ENCODE data around the gene NBEAL2.

The NBEAL2 gene

DNA sequence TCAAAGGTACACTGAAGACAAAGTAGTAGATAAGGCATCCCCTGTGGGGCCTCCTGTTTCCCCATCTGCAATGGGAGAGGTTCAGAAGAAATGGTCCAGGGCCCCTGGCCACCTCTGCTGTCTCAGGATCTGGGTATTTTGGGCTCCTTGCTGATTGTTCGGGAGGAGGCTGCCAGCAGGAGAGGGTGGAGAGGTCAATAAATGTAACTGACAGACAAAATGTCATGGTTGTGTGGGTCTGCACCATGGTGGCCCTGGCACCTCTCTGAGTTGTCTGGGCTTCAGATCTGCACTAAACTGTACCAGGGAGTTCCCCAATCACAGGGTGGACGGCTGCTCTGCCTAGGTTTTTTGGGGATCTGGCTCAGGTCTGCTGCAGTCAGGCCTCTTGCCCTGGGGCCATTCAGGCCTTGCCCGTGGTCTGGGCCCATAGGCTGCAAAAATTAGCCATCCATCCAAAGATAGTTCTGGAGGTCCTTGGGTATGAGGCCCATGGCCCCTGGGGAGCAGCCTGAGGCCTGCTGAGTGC is 7.4 kb downstream of the NBEAL2 start:
- DNase-seq: no peak

DNA sequence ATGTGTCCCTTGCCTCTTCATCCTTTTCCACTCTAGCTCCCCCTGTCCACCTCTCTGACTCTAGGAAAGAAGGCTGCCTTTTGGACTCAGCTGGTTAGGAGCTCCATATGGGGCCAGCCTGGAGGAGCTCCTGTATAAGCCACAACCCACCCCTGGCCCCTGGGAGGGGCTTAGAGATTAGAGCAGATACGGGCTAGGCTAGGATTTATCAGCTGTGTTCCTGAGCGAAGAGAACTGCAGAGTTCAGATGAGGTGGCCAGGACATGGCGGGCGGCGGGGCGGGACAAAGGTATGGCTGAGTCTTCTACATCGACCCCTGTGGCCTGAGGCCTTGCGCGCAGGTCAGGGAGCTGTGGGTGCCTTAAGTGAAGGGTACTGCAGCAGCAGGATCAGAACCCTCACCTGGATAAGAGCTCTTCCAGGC is 7.9 kb downstream of the NBEAL2 start:
- no peak for DNase-seq

DNA sequence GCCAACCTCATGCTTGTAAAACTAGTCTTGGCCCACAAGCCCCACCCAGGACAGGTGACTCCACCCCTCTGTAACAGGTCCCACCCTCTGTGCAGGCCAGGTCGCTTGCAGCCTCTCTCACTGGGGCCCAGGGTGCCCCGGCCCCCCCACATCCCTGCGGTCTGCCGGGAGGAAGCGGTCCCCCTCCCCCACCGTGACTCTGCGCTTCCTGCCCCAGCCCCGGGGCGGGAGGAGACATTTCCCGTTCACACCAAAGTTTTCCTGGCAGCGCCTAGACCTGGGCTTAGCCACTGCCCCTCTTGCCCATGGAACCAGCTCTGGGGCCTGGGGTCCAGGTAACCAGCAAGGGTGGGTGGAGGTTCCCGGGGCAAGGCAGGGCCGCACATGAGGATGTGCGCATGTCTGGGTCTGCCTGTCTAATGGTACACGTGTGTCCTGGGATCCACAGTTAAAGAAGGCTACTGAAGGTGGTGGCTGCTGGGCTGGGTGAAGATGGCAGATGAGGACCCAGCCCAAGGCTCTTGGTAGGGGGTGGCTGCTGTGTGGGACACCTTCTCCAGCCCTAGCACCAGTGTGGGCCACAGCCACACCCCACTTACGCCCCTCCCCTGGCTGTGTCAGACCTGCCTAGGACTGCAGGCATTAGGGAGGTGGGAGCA is 8.4 kb downstream of the NBEAL2 start:
- DNase-seq: no peak

DNA sequence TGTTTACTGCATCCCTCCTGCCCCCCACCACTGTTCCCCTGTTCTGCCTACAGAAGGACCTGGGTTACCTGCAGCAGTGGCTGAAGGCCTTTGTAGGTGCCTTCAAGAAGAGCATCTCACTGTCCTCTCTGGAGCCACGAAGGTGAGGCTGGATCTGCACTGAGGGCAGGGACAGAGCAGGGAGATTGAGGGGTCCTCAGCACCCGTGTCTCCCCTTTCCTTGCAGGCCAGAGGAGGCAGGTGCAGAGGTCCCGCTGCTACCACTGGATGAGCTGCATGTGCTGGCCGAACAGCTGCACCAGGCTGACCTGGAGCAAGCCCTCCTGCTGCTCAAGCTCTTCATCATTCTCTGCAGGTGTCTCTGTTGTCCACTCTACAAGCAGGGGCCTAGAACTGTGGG is 9.2 kb downstream of the NBEAL2 start:
- no peak for DNase-seq

DNA sequence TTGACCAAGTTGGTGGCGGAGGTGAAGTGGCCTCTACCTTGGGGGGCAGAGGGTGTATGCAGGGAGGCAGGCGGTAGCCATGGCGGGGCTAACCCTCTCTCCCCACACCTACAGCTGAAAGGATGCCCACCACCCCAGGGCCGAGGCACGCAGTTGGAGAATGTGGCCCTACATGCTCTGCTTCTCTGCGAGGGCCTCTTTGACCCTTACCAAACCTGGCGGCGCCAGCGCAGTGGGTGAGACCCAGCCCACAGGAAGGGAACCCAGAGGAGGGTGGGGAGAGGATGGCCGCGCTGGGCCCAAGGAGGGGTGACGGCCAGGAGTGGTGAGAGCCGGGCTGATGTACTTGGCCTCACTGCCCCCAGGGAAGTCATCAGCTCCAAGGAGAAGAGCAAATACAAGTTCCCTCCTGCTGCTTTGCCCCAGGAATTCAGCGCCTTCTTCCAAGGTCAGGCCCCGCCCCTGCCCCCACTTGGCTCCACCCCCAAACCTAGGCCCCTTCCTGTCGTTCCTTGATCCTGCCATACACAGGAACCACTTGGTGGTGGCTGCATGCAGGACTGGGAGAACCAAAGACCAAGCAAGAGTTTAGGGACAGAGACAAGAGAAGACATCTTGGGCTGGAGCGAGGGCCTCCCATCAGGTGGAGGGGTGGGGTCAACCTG is 9.8 kb downstream of the NBEAL2 start:
- no peak for DNase-seq

DNA sequence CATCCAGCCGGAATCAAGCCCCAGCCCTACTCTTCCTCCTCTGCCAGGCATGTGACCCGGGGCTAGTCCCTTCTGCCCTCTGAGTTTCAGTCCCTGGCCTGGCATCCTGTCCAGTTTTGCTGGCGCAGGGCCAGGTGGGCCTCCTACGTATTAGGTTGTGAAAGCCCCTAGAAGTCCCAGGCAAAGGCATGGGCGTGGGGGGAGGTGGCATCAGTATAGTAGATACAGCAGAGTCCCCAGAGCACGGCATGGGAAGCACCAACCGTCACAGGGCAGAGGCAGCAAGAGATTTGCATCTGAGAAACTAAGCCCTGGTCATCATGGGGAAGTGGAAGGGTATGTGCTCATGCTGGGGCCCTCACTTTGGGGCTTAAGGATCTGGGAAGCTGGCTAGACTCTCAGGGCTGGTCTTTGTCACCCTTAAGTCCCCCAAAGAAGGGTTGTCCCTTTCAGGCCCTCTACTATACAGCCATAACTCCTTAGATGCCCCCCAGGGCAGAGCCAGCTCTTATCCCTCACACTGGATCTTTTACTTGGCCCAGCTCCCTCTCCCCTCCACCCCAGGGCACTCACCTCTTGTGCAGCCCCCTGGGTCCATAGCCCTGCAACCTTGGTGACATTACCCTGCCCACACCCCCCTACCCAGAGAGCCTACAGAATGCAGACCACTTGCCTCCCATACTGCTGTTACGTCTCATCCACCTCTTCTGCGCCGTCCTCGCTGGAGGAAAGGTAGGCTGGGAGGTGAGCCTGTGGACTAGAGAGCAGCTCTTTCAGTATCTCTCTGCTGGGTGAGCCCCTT is 11.3 kb downstream of the NBEAL2 start:
- no peak for DNase-seq

DNA sequence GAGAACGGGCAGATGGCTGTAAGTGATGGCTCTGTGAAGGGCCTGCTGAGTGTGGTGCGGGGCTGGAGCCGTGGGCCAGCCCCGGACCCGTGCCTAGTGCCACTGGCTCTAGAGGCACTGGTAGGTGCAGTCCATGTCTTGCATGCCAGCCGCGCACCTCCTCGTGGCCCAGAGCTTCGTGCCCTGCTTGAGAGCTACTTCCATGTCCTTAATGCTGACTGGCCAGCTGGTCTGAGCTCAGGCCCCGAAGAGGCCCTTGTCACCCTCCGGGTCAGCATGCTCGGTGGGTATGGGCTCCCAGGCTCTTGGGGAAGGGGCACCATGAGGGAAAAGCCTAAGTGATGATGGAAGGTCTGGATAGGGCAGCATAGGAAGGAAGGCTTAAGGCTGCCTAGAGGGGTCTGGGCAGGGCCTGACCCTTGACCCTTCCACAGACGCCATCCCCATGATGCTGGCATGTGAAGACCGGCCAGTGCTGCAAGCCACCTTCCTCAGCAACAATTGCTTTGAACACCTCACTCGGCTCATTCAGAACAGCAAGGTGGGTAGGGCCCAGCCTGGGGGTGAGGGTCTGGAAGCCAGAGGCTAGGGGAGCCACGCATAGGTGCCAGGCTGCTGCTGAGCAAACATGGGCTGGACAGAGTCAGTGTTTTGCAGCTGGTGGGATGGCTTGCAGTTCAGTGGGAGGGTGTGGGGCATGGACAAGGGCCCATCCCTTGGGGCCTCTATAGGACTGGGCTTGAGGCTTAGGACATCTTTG is 12.1 kb downstream of the NBEAL2 start:
- DNase-seq: no peak

DNA sequence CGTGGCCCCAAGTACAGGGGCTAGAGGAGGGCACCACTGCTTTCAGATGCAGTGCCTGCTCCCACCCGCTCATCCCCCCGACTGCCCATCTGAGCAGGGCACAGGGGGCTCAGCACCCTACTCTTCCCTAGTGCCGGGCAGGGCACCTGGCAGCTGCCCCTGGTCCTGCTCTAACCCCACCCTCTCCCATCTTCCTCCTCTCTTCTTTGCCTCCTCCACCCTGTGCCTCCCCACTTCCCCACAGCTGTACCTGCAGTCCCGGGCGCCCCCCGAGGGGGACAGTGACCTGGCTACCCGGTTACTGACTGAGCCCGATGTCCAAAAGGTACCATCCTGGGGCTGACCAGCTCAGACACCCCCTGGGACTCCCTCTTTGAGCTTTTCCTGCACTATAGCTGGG is 12.8 kb downstream of the NBEAL2 start:
- DNase-seq: no peak

DNA sequence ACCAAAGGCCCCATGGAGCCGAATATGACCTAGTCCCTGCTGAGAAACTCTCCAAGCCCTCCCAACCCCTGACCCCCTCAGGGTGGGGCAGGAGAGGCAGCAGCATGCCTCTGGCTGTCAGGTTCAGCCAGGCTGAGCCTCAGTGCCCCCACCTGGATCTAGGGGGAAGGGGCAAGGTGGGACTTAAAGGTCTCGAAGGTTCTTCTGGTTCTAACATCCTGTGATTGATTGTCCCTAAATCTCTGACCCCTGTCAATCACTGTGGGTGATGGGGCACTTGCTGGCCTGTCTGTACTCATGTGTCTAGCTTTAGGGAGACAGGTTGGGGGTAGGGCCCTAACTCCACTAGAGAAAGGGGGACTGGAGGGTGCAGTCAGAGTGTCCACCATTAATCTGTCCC is 13.8 kb downstream of the NBEAL2 start:
- DNase-seq: no peak

DNA sequence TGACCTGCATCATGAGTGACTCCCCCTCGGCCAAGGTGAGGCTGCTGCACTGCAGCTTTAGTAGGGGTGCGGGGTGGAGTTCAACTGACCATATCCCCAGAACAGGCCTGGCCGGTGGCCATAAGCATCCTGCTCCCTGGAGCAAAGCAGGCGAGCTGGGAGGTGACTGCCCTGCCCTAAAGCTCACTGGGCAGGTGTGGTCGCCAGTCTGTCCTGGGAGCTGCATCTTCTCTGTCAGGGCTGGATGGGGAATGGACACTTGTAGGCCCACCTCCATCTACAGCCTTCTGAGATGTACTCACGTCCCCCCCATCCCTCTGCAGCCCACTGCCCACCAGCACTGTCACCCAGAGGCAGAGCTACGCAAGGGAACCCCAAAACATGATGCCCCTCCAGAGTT is 14.5 kb downstream of the NBEAL2 start:
- no peak for DNase-seq

DNA sequence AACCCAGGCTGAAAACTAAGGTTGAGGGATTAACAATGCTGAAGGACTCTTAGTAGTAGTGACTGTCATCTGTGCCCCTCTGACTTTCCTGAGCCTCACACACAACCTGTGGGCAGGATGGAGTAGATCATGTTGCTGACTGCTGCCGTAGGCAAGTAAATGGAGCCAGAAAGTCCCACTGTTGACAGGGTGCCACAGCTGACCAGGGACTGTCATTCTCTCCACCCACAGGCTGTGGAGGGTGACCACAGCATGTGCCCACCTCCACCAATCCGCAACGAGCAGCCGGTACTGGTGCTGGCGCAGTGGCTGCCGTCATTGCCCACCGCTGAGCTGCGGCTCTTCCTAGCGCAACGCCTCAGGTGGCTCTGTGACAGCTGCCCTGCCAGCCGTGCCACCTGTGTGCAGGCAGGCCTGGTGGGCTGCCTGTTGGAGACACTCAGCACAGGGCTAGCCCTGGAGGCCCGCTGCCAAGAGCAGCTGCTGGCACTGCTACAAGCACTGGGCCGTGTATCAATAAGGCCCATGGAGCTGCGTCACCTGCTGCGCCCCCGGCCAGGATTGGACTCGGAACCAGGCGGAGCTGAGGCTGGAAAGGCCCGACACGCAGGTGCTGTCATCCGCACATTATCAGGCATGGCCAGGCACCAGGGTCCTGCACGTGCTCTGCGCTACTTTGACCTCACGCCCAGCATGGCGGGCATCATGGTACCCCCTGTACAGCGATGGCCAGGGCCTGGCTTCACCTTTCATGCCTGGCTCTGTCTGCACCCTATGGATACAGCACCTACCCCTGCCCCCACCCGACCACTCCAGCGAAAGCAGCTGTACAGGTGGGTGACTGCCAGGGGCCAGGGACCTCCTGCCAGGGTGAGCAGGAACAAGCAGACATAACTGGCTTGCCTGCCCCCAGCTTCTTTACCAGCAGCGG is 15.6 kb downstream of the NBEAL2 start:
- DNase-seq: no peak

DNA sequence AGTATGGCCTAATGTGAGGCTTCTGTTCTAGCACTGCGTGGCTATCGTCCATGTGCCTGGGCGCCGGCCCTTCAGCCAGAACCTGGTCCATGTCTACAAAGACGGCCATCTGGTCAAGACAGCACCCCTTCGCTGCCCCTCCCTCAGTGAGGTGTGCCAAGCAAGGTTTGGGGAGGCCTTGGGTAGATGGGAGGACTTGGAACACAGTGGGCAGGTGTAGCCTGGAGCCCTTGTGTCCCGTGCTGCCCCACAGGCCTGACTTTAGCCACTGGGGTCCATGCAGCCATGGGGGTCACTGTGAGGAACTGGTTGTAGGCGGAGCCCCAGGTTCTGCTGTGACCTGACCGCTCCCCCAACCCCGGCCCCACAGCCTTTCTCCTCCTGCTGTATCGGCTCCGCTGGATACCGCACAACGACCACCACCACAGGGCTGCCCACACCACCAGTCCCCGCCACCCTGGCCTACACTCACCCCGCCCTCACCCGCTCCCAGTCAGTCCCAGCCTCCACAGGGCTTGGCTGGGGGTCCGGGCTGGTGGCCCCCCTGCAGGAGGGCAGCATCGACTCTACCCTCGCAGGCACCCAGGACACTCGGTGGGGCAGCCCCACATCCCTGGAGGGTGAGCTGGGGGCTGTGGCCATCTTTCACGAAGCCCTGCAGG is 16.6 kb downstream of the NBEAL2 start:
- DNase-seq: no peak

DNA sequence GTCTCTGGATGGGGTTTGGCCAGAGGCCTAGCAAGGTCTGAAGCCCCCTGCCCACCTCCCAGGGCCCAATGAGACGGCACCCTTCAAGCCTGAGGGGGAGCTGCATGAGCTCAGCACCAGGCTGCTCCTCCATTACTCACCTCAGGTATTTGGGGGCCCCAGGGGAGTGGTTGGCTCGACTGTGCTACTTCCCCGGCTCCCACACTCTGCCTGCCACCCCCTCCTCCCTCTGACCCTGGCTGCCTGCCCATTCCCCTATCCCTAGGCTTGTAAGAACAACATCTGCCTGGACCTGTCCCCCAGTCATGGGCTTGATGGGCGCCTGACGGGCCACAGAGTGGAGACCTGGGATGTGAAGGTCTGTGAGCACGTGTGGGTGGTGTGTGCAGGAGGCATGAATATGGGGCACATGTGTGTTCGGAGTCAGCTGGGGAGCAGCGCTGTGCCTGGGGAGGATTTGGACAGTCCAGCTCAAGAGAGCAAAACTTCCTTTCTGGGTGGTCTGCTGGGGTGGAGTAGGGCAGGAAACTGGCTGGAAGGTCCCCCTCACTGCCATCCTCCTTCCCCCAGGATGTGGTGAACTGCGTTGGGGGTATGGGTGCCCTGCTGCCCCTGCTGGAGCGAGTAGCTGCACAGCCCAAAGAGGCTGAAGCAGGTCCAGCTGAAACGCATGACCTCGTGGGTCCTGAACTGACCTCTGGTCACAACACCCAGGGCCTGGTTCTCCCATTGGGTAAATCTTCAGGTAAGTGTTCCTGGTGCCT is 17.4 kb downstream of the NBEAL2 start:
- no peak for DNase-seq

DNA sequence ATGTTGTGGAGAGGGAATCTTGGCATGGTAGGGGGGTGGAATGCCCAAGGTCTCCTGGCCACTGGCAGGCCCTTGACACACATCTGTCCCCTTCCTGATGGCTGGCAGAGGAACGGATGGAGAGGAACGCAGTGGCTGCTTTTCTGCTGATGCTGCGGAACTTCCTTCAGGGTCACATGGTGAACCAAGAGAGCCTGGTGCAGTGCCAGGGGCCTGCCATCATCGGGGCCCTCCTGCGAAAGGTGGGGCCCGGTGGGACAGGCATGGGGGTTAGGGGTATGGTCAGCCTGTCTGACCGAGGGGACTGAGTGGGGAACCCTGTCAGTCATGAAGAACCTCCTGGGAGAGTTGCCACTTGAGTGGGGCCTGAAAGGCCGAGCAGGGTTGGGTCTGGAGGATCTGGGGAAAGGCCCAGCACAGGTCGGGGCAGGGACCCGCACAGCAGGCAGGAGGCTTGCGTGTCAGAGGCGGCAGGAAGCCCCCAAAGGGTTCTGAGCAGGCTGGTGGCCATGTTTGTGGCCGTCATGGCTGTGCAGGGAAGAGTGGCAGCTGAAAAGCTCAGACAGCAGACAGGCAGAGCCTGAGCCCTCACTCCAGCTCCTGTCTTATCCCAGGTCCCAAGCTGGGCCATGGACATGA is 18.1 kb downstream of the NBEAL2 start:
- no peak for DNase-seq

DNA sequence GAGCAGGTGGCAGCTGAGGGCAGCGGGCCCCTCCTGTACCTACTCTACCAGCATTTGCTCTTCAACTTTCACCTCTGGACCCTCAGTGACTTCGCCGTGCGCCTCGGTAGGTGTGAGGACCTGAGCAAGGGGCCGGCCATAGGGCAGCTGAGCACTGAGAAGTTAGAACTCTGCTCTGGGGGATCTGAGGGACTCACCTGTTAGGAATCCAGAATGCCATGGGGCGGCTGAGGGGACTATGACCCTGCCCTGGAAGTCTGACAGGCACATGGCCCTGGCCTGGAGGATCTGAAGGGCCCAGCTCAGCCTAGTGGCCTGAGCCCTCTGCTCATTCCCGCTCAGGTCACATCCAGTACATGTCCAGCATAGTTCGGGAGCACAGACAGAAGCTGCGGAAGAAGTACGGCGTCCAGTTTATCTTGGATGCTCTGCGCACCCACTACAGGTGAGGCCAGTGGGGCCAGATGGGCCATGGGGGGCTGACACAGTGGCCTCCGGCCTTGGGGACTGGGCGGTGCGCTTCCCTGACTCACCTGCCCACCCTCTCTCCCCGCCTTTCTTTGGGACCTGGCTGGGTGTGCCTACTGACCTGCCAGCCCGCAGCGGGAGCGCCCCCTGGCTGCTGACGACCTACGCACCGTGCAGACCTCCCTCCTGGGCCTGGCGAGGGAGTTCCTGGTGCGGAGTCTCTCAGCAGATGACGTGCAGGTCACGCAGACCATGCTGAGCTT is 18.8 kb downstream of the NBEAL2 start:
- DNase-seq: no peak

DNA sequence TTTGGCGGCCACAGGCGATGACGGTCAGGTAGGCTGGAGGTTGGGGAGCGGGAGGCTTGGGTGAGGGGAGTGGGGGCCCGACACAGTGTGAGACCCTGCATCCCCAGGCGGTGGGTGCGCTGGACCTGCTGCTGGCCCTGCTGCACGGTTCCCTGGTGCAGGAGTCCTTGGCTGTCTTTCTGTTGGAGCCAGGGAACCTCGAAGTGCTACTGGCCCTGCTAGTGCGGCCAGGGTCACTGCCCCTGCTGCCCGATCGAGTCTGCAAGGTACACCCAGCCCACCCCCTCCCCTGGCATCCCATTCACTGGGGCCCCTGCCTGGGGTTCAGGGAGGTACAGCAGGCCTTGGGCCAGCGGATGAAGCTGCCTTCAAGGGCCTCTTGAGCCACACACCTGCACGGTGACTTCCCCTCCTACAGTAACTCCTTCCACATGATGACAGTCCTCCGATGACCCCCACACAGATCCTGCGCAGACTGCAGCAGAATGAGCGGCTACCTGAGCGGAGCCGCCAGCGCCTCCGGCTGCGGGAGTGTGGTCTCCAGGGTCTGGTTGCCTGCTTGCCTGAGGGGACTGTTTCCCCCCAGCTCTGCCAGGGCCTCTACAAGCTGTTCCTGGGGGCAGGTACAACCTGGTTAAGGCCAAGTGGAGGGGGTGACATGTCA is 19.5 kb downstream of the NBEAL2 start:
- DNase-seq: no peak

DNA sequence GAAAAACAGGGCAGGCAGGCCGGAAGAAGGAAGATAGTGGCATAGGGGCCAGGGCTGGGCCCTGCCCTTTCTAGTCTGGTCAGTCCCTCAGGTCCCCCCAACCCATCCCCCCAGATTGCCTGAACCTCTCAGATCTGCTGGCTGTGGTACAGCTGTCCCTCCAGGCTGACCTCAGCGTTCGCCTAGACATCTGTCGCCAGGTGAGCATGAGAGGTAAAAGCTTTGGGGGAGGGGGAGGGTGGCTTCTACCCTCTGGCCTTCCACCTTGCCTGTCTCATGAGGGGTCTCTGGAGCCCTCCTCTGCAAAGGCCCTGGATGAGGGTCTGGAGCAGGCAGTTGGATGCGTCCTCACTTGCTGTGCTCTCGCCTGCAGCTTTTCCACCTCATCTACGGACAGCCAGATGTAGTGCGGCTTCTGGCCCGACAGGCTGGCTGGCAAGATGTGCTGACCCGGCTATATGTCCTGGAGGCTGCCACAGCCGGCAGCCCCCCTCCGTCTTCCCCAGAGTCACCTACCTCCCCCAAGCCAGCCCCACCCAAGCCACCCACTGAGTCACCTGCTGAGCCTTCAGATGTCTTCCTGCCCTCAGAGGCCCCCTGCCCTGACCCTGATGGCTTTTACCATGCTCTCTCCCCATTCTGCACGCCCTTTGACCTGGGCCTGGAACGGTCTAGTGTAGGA is 20.2 kb downstream of the NBEAL2 start:
- no peak for DNase-seq

DNA sequence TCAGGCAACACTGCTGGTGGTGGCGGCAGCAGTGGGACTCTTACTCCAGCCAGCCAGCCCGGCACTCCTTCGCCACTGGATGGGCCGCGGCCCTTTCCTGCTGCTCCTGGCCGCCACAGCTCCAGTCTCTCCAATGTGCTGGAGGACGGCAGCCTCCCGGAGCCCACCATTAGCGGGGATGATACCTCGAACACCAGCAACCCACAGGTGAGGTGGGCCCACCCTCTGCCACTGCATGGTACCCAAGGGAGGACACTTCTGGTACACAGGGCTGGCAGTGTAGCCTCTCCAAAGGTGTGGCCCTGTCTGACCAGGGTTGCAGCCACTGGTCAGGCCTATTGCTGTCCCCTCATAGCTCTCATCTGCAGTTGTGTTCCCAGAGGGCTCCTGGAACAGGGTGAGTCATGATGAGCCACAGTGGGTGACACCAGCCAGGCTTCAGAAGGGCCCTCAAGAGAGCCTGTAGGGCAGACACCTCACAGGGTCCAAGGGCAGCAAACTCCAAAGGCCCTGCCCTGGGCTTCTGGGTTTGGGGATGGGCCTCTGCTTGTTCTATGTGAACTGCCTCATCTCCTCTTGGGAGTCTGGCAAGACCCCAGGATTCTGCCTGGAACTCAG is 20.8 kb downstream of the NBEAL2 start:
- peak; percentile 29 for DNase-seq

Data from T1000 (cell line).